Activated T-helper 17 cell treated with anti-CD3 and anti-CD28 coated beads, Interleukin-2, amount 50 U/mL, for 72 hours (primary cell): ENCODE measurements around the gene TAOK3. TPM values are rescaled to one million over a fixed set of nuclear protein-coding genes. Genes with fewer than 3 reads are reported as not detected.

Experiments used
- total RNA-seq, 2 donors: library from RNA; stranded (reverse); gene quantifications; one replicate each; pipeline ENCODE4 v1.2.3, GENCODE V29; 2022

Gene TAOK3
- total RNA-seq, 2 donors from 2014 or later, result 56.2 to 62.3 TPM

Other genes starting within 250 kb of the TAOK3 start
- gene PEBP1, start 236.8 kb downstream of the TAOK3 start, total RNA-seq, result 100 to 1,000 TPM in 1 of 2 donors, 10 to 100 TPM in 1; 86.0 to 182 TPM
- 10 to 100 TPM; 24.2 to 30.8 TPM for gene SUDS3, start 3.6 kb upstream of the TAOK3 start, total RNA-seq